ENCODE measurements around the gene MIEN1. TPM values are rescaled to one million over a fixed set of nuclear protein-coding genes. Genes with fewer than 3 reads are reported as not detected.

MIEN1 gene
- 45.2 and 50.8 TPM in 2 replicates for total RNA-seq (2021)
- long read RNA-seq, transcript MIEN1-201 (4 exons, 1,006 nt) = major isoform, 26 of 30 reads
- long read RNA-seq, partial matches to known transcripts = 0 of 30 reads
- long read RNA-seq, other reads (novel, unspliced or antisense) = 2 of 30 reads

- peak; percentile 95 for DNase-seq
- peak within 1 kb of the TSS; percentile 64 to 94 (median 77); a peak in 5 of 7 replicates for H3K27ac Mint-ChIP-seq
- no peak within 1 kb of the TSS for H2AK5ac ChIP-seq (ENCODE audit: insufficient read length, low read length)
- H3K23ac ChIP-seq (ENCODE audit: insufficient read length, low read depth, low read length) = no peak within 1 kb of the TSS
- no peak within 1 kb of the TSS for H3K4ac ChIP-seq (ENCODE audit: low read depth, low read length)
- H2BK12ac ChIP-seq (ENCODE audit: insufficient read length, low read depth, low read length) = no peak within 1 kb of the TSS
- H3K18ac ChIP-seq (ENCODE audit: insufficient read length, low read depth, low read length) = peak within 1 kb of the TSS; percentile 70
- no peak within 1 kb of the TSS for H3K27ac ChIP-seq (ENCODE audit: insufficient read length, low read depth, low read length)
- no peak within 1 kb of the TSS for H2BK5ac ChIP-seq (ENCODE audit: insufficient read length, low read length)
- H3K27me3 Mint-ChIP-seq (ENCODE audit: low read depth) = no peaks in the 10 kb centered on the region; the same call in 1 of the 2 replicates
- H2BK20ac ChIP-seq (ENCODE audit: low read depth, low read length, poor library complexity, severe bottlenecking) = no peak within 1 kb of the TSS
- no peaks in the 10 kb centered on the region for H3K9me3 ChIP-seq (ENCODE audit: control insufficient read depth, low read depth, low read length)
- no peak within 1 kb of the TSS for H4K5ac ChIP-seq (ENCODE audit: insufficient read length, low read depth, low read length)
- H2BK120ac ChIP-seq (ENCODE audit: low read depth, low read length, poor library complexity, severe bottlenecking) = no peak within 1 kb of the TSS
- no peak within 1 kb of the TSS for H4K8ac ChIP-seq (replicated peaks; ENCODE audit: insufficient read length, low read depth, low read length)
- no peak within 1 kb of the TSS for H3T11ph ChIP-seq (ENCODE audit: low read length)
- no CpG with 5 or more reads among the region's 65 CpGs for WGBS (ENCODE audit: extremely low coverage, insufficient read length, low lambda C conversion rate)
- peak within 1 kb of the TSS; percentile 82 to 92 for H3K4me3 Mint-ChIP-seq
- peaks cover 24 to 42% (median 41%) of the 10 kb centered on the region in 3 experiments for H3K36me3 Mint-ChIP-seq (ENCODE audit: insufficient read depth in 1 of 3, low read depth in 3 of 3)
- H3K9me3 Mint-ChIP-seq = no peaks in the 10 kb centered on the region
- H3K9ac ChIP-seq (ENCODE audit: extremely low read depth, insufficient read length, low read length) = peak within 1 kb of the TSS; percentile 20
- H3K4me1 Mint-ChIP-seq = peaks cover 15 to 16% of the 10 kb centered on the region in 2 experiments
- H3K27me3 ChIP-seq (ENCODE audit: insufficient read depth, low read length) = no peaks in the 10 kb centered on the region
- no peak within 1 kb of the TSS for H2AFZ ChIP-seq (ENCODE audit: low read length)
- TF ChIP-seq, protein P1, sequence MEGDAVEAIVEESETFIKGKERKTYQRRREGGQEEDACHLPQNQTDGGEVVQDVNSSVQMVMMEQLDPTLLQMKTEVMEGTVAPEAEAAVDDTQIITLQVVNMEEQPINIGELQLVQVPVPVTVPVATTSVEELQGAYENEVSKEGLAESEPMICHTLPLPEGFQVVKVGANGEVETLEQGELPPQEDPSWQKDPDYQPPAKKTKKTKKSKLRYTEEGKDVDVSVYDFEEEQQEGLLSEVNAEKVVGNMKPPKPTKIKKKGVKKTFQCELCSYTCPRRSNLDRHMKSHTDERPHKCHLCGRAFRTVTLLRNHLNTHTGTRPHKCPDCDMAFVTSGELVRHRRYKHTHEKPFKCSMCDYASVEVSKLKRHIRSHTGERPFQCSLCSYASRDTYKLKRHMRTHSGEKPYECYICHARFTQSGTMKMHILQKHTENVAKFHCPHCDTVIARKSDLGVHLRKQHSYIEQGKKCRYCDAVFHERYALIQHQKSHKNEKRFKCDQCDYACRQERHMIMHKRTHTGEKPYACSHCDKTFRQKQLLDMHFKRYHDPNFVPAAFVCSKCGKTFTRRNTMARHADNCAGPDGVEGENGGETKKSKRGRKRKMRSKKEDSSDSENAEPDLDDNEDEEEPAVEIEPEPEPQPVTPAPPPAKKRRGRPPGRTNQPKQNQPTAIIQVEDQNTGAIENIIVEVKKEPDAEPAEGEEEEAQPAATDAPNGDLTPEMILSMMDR (conservative IDR thresholded peaks at IDR 0.05) = peak; percentile 91
- no peaks in the 10 kb centered on the region for H3K79me2 ChIP-seq (ENCODE audit: insufficient read depth, low read length)
- H3K56ac ChIP-seq (ENCODE audit: insufficient read length, low read depth, low read length) = no peak within 1 kb of the TSS
- peak within 1 kb of the TSS; percentile 23; the same call in 1 of the 2 replicates for H3K14ac ChIP-seq (ENCODE audit: insufficient read depth, low read length)
- H3K79me1 ChIP-seq (ENCODE audit: insufficient read depth, low read depth, low read length, poor library complexity, severe bottlenecking) = no peaks in the 10 kb centered on the region
- peaks cover 1% of the 10 kb centered on the region; the same call in 1 of the 2 replicates for H3K4me1 ChIP-seq (ENCODE audit: insufficient read depth, low read length)
- H3K4me2 ChIP-seq (ENCODE audit: insufficient read depth, insufficient read length, low read length) = peak within 1 kb of the TSS; percentile 75
- no peaks in the 10 kb centered on the region for H4K20me1 ChIP-seq (ENCODE audit: control insufficient read depth, insufficient read depth, insufficient read length)
- peaks cover 5% of the 10 kb centered on the region for H3K23me2 ChIP-seq (ENCODE audit: insufficient read length, low read depth, low read length, poor library complexity, severe bottlenecking)
- no peak within 1 kb of the TSS for H4K91ac ChIP-seq (ENCODE audit: insufficient read length, low read depth, low read length)
- H2BK15ac ChIP-seq (ENCODE audit: low read depth, low read length) = no peak within 1 kb of the TSS
Observed at GRCh38 chr17:39730095-39730921, at the start of gene MIEN1. Gene MIEN1 (minus strand): TSS chr17:39730532. CDS start chr17:39730495, 37 bp downstream.

Data from H9 (cell line).